Smooth muscle cell of the brain vasculature (primary cell): ENCODE measurements around the gene KCNA2.

Source experiments
- DNase-seq: peaks from one replicate; pipeline ENCODE4 v3.0.0-alpha.2; 2012; ENCODE audit warnings: low read depth, low spot score

The KCNA2 gene

DNA sequence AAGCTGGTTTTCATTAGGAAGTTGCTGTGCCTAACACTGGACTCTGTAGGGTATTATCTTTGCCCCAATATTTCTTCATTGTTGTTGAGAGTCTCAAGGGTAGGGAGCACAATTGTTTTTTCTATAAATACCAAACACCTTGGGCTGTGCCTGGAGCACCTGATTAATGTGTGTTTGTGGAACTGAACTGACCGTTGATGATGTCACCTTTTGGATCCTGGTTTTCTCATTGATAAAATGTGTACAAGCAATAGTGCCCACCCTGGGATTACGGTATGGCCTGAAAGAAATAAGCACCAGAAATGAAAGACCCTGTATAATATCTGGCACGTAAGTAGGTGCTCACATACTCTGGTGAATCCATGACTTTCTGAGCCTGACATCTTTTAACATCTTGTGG is 39.3 kb downstream of the KCNA2 start:
- no peak for DNase-seq

DNA sequence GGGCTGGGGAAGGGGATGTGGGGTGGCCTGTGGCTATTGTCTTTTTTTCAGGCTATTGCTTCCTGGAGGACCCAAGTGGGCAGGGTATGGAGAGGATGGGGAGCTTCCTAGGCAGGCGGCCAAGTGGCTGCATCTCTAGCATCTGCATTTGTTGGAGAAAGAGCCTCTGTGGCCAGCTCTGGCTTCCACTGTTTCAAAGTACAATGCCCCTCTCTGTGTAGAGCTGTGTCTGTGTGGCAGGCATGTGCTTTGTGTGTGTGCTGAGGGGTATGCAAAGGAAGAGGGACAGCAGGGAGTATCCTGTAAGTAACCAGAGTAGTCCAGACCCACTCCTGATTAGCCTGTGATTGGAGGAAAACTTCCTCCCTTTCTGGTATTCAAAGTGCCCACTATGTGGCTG is 40.6 kb downstream of the KCNA2 start:
- DNase-seq: no peak

DNA sequence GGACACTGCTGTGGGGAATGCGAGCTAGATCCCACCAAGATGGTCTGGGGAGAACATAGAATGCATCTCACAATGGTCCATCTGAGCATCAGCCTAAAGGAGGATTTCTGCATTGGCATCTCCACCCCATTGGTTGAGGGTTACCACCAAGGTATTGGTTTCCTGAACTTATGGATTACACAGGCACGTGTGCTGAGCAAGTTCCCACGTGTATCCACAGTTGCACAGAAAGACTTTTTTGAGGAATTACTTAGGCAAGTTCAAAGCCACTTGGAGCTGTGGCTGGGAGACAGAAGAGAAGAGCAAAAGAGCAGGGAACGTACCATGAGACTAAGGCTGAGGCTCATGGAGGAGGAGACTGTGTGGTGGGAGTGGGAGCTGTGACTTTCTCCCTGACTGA is 43.1 kb downstream of the KCNA2 start:
- DNase-seq: no peak

DNA sequence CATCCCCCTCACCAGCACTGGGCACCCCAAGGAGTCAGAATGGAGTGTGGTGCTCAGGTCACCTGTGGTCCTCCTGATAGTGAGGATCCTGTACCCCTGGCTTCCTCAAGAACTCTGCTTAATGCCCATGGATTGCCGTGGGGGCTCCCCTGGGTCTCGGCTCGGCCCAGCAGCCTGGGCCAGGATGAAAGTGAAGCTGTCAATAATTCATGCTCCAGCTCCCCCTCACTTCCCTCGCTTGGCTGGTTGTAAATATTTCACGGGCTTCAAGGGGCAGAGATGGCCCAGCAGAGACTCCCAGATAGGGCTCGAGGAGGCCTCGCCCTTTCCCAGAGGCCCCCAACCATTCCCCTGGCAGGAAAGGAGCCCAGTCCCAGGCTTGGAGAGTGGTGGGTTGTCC is 44.6 kb downstream of the KCNA2 start:
- no peak for DNase-seq

DNA sequence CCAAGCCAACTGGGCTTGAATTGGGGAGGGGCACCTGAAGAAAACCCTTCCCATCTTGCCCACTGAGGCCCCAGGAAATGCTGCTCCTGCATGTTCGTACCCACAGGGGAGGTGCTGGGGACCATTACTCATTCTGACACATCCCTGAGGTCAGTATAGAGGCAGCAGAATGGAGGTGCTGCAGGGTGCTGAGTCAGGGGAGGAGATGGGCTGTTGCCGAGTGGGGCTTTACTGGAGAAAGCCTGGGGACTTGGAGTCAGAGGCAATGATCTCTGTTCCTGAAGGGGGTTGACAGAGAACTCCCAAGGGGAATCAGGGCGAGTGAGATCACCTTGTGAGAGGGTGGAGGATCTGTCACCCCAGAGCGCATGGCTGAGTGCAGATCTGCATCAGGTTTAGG is 47.0 kb downstream of the KCNA2 start:
- no peak for DNase-seq

- no peak for DNase-seq
These were observed 48.7 kb downstream of the KCNA2 start for GRCh38 chr1:110557481-110557880.

DNA sequence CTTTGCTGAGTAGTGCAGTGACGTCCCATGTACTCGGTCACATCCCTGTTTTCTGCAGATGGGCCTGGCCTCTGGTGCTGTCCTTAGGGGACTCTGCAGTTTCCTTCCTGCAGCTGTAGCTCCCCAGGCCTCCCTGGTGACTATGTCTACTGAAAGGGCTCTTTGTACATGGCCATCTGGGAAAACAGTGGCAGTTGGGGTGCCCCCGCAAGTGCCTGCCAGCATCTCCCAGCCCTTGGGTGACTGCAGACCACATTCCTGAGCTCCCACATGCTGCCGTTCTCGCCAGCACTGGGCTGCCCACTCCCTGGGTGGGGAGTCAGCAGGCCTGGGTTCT is 49.7 kb downstream of the KCNA2 start:
- no peak for DNase-seq

- DNase-seq: no peak
These were observed 50.2 kb downstream of the KCNA2 start for GRCh38 chr1:110555807-110556470.

DNA sequence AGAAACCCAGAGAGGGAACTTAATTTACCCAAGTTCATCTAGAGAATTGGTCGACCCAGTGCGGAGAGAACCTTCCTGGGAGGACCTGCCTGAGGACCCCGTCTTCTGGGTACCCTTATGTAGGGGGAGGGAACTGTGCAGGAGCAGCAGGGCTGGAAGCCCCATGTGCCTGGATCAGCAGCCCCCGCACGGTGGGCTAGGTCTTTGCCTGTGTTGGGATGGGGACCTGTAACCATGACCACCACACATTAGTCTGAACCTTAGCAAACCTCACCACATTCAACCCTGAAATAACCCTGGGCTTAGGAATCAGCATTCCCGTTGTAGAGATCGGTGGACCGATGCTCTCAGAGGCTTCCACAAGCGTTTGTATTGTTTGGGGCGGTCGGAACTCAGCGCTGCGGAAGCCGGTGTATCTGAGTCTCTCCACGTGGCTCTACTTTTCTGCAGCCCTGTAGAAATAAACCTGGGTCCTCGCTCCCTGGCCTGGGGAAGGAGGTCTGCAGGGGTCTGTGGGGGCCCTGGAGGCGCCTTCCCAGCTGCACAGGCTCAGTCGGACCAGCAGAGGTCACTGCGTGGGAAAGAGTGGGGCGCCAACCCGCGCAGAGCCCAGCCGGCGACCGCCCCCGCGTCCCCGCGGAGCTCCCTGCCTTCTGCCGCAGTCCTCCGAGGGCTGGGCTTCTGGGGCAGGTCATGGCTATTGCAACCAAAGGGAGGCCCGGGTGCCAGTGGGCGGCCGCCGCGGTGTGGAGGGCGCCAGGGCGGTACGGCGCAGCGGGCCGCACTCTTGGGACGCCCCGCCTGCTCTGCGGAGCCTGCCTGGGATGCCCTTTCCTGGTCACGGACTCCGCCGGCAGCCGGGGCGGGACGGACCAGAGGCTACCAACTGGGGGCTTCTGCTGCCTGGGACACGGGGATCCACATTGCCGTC is 51.0 kb downstream of the KCNA2 start:
- DNase-seq: no peak

DNA sequence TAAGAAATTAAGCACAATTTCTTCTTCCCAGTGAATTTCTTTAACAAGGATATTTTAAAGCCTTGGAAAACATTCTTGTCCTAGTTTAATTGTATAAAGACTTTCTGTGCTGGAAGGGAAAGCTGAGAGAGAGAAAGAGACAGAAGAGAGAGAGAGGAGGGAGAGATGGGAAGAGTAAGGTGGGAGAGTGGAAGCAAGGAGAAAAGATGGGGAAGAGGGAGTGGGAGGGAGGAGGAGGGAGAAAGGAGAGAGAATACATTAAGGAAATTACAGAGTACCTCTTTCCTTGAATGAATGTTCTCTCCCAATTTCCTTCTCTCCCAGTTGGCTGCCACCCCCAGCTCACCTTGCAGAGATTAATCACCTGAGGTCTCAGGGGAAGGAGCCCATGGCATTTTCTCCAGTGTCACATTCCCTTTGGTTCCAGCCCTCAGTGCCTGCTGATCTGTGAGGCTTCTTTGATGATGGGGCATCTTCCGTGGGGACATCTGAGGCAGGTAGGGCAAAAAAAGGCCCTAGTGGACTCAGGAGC is 54.8 kb downstream of the KCNA2 start:
- no peak for DNase-seq

DNA sequence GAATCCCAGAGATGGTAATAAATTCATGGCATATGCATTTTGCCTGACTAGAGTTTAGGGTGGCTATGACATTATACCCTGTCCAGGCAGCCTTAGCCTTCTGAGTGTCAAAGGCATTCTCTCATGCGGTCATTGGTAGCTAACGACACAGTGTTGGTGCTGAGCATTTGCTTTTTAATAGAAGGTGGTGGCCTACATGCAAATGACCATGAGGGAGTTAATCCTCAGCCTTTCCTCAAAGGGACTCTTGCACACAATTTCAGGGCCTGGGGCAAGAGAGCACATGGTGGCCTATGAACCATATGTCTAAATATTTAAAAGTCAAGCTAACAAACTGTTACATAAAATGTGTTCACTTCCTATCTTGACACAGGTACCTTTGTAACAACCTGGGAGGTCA is 56.3 kb downstream of the KCNA2 start:
- no peak for DNase-seq

DNA sequence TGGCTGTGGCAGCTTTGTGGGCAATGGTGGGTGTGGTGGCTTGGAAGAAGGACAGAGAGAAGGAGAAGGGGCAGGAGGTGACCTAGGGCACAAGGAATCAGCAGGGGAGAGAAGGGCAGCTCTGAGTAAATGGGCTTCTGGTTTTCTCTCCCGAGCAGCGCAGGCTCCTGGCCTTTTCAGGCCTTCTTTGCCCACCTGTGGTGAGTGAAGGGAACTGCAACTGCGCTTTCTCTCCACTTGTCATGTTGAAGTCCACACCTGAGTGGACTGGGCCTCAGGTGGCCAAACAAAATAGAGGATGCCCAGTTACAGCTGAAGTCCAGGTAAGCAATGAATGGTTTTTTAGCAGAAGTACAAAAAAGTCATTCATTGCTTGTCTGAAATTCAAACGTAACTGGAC is 57.8 kb downstream of the KCNA2 start:
- DNase-seq: no peak

GRCh38 chr1:110547017-110547416 is 59.1 kb downstream of the KCNA2 start:
- no peak for DNase-seq

DNA sequence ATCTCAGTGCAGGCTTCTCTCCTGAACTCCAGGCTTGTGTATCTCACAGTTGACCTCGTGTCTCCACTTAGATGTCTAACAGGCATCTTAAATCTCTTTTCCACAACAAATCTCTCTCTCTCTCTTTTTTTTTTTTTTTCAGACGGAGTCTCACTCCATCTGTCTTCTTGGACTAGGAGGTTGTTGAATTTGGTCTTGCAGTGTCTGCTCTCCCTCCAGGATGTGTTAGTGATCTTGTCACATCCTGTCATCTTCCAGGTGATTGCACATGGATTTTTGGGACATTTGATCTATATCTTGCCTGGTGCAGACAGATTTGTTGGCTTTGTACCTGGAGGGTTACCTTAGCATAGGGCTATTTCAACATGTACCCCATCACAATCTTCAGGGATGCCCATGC is 60.7 kb downstream of the KCNA2 start:
- no peak for DNase-seq

DNA sequence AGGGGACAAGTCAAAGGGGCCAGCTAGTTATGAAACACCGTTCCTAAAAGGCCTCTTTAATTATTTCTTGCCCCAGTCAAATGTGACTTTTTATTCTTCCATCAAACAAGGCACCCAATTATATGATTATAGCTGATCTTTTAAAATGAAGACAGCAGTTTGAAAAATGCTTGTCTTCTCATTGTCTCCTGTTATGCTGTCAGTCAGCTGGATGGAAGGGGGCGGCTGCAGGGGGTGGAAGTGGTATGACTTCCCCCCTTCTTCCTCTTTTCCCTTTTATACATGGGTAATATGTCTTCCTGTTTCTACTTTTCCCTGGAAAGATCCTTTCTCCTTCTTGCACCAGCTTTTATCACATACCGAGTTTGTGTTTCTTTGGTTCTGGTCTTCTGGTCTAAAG is 61.4 kb downstream of the KCNA2 start:
- DNase-seq: no peak
